HG03521 (cell line): Measurements from ENCODE around the gene ZNRF1.

Experiments
- ATAC-seq: cut with Tn5 transposase; IDR thresholded peaks from one replicate; pipeline ENCODE4 v1.9.1; 2021; ENCODE audit warnings: mild to moderate bottlenecking, moderate library complexity; ENCODE audit not compliant: unreplicated experiment

The ZNRF1 gene

DNA sequence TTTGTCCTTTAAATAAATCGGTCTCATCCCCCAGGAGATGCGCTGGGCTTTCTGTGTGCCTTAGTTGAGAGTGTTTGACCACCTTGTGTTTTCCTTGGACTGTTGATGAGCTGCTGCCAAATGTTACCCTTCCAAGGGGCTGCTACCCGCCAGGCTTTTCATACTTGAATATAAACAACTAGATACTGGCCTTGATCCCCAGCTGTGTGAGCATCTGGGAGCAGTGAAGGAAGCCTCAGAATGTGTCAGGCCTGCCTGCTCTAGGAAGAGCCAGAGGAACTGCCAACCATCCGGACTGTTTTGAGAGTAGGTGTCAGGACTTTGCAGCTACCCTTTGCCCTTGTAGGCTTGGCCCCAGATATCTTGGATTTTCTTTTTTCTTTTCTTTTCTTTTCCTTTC, 60.0 kb downstream of the ZNRF1 start:
- ATAC-seq, result no peak

DNA sequence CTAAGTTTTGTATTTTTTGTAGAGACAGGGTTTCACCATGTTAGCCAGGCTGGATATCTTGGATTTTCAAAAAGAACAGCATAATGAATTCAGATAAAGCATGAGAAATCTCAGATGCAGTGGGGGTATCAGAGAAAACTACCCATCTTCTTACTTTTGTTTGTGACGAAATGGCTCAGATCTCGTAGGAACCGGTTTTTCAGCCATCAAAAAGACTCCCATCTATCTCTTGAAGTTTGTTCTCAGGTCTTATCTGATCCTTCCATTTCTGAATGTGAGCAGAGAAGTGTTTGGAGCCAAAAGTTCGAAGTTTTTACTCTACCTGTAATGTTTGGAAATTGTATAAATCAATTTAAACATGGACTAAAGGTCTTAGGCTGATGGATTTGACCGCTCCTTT, 60.6 kb downstream of the ZNRF1 start:
- ATAC-seq, result no peak

DNA sequence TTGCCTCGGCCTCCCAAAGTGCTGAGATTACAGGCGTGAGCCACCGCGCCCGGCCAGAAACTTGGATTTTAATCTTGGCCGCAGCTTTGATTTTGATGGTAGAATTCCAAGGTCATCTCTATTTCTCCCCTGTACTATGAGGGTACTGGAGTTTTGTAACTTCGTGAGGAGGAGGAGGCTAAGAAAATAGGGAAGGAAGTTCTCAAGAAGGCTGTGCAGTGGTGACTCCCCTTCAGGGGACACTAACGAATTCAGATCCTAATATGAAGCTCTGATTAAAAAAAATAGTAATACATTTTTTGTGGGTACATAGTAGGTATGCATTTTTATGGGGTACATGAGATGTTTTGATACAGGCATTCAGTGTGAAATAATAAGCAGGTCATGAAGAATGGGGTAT, 61.9 kb downstream of the ZNRF1 start:
- ATAC-seq, result no peak

DNA sequence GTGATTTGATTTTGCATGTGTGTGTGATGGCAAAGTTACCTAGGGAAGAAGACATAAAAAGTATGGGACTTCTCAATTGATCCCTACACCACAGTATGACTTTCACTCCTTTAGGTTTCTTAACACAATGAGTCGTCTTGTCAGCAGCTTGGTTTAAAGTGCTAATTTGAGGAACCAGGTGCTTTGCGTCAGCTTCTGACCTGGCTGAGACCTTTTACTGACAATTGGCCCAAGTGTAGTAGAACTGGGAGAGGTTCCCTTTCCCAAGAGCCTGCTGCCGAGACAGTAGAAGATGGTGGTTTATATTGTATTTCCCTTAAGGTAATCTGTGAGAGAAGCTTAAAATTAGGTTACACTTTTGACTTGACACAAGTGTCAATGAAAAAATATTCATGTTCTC, 62.8 kb downstream of the ZNRF1 start:
- ATAC-seq, result no peak

DNA sequence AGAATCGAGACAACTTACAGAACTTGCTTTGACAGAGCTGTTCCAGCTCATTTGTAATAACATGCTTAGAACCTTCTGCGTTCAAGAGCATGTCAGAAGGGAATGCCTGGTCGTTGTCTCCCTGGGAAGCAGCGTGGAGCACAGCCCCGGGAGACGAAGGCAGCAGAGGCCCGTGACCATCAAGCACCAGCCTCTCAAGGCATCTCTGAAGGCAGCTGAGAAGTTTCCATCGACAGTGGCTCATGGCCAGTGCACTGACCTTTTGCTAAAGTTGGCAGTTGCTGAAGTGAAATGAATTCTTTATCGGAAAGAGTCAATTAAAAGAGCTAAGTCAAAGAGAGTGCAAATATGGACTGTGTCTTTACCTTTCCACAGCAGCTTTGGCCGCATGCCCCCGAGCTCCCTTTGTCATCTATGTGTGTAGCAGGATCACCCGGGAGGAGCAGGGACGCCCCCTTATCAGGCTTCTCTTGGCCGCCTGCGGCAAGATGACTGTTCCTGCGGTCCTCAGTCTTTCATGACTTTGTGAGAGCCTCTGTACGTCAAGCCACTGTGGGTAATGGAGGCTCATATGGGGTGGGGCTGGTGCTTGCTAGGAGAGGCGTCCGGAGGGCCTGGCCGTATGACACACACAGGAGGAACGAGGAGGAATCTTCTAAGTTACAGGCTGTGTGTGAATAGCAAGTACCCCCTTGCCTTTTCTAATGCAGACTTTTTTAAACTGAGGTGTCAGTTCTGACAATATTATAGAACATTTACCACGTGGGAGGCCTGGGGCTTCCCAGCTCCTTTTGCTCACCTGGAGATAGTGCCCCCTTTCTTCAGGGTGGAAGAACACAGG, 63.5 kb downstream of the ZNRF1 start:
- ATAC-seq, result no peak

DNA sequence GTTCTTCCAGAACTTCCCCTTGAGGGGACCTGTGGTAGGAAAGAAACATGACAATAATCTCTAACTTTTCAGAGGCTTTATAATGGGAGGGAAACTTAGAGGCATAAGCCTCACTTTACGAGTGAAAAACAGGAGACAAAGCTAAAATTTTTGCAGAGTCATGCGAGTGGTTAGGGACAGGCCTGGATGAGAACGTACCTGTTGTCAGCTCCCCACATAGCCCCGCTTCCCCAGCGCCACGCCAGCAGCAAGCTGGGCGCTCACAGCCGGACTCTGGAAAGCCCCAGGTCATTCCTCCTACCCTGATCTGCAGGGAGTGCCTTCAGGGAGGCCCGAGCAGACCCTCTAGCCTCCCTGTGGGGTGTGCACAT, 64.1 kb downstream of the ZNRF1 start:
- ATAC-seq, result no peak

DNA sequence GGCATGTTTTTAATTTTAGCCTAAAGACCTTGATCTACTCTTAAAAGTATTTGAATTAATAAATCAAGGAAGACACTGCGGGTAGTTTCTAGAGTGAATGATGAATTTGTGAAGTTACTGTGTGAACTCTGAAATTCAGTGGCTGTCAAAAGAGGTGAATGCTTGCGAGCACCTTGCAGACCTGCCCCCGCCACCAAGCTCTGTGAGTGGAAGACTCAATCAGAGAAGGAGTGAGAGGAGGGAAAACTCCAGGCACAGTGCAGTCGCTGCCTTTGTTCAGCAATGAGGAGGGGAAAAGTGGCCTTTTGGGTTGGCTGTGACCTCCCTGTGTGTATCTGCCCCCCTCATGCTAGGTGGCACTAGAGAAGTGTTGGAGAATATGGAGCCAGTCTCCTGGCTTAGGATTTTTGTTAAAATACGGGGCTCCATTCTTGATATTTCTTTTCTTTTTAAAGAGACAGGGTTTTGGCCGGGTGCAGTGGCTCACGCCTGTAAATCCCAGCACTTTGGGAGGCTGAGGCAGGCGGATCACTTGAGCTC, 64.8 kb downstream of the ZNRF1 start:
- ATAC-seq, result no peak

DNA sequence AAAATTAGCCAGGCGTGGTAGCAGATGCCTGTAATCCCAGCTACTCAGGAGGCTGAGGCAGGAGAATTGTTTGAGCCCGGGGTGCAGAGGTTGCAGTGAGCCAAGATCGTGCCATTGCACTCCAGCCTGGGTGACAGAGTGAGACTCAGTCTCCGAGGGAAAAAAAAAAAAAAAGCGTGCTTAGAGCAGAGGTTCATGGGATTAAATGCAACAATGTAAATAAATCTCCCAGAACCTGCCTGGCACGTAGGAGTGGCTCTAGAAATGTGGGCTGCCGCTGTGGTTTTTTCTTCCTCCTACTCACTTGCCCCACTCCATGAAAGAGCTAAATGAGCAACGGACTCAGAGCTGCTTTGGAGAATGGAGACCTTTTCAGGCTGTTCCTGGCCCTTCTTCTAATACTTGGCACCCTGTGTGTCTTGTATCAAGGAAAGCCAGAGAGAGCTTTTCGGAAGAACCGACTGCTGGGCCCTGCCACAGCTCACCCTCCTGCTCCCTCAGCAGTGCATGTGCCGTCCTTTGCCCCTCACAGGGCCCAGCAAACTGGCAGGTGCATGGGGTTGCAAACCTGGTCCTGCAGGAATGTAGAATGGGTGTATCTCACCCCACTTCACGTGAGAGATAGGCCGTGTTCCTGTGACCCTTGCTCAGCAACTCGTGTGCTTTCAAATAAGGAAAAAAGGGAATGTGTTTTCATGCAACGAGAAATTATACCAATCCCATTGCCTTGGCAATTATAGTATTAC, 65.8 kb downstream of the ZNRF1 start:
- ATAC-seq, result peak; percentile 28

DNA sequence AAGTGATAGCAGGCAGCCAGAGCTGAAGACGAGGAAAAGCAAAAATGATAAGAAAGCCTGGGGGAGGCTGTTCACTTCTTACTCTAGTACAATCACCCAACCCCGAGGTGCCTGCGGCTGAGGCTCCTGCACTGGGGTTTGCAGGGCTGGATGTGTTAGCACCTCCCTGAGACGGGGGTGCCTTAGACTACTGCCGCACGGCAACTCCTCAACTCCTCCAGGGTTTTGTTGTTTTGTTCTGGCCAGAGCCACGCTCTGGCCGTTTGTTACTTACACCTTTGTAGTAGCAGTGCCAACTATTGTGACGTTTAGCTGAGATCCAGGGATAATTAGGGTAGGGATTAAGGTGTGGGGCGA, 66.3 kb downstream of the ZNRF1 start:
- peak; percentile 59 for ATAC-seq

DNA sequence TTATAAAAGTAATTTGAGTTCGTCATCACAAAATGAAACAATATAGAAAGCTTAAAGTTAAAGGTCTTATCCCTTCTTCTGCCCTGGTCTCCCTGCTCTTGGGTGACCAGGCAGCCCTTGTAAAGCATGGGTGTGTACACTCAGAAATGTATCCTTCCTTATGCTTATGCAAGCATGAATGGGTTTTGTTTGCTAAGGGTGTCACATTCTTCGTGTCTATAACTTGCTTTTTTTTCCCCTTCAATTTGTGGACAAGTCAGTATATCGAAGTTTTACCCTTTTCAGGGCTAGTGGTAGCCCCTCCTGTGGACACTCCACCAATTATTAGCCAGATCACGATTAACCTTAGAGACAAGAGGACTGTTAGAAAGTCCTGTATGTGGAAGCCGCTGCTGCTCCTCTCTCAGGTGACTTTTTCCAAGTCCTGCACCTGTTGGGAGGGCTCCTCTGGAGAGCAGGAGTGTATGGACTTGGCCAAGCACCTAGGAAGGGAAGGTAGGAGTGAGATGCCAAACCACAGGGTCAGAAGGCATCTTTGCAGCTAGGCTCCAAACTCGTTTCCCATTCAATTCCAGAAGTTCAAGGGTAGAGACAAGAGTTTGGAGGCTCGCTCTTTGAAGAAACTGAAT, 66.8 kb downstream of the ZNRF1 start:
- no peak for ATAC-seq

DNA sequence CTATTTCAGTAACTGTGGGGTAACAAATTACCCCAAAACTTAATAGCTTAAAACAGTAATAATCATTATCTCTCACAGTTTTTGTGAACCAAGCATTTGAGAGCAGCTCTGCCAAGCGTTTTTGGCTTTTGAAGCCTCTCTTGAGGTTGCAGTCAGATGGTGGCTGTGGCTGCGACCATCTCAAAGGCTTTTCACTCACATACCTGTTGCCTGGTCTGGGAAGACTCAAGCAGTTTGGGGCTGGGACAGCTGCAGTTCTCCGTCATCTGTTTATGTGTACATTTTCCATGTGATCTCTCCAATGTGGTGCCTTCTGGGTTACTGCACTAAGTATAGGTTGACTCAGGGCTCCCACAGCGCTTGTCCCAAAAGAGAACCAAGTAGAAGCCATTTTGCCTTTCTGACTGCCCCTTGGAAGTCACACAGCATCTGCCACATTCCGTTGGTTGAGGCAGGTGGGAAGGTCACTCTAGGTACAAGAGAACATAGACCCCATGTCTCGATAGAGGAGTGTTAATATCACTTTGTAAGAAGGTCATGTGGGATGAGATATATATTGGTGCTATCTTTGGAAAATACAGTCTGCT, 68.1 kb downstream of the ZNRF1 start:
- ATAC-seq, result no peak

DNA sequence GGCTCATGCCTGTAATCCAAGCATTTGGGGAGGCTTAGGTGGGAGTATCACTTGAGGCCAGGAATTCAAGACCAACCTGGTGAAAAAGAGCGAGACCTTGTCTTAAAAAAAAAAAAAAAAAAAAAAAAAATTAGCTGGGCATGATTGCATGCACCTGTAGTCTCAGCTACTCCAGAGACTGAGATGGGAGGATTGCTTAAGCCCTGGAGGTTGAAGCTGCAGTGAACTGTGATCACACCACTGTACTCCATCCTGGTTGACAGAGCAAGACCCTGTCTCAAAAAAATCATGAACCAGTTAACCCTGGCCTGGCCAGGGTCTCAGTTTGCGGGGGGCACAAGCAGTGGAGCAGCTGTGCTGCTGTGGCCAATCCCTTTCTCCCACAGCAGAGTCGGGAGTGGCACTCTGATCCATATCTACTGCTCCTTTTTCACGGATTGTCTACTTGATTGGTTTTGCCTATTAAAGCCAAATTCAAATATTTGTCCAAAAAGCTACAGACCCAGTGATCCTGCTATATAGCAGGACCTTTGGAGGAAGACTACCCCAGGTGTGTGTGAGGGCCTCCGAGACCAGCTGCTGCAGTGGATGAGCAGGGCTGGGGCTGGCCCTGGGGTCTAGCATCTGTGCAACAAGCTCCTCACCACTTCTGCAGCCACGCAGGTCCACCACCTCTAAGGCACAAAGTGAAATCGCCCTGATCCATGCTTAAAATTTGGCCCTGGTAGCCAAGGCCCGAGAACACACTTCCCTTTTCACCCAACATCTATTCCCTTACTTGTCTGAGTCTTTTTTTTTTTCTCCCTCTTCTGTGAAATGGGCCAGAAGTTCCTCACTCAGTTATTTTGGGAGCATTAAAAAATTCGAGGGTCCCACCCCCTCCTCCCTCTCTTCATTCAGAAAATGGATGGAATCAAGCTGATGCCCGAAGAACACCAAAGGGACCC, 69.5 kb downstream of the ZNRF1 start:
- no peak for ATAC-seq

DNA sequence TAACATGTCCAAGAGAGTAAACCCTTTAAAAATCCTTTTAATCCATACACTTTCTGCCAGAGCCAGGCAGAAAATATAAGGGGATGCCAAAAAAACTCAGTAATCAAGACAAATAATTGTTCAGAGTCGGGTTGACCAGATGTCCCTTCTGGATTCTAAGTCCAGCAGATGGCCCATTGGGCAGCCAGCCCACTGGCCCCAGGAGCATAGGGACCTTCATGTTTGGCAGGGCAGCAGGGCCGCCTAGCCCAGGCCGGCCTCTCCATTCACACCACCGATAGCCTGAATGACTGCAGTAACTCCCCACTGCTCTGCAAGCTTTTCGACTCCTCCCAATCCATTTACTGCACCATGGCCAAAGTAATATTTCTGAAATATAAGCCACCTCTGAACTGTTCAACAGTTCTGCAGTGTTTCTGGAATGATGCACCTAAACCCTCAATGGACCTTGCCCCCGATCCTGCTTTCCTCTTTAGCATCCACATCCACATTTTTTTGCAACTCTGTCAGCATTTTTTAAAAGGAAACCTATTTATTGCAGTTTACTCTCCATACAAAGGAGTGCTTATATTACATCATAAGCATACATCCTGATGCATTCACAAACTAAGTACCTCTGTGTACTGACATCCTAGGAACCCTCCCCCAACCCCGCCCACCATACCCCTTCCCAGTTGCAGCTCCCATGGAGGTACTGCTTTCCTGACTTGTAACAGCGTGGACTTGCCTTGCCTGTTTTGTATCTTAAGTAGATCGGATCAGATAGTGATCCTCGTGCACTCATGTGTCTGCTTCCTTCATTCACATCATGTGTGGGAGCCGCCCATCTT, 71.4 kb downstream of the ZNRF1 start:
- no peak for ATAC-seq

DNA sequence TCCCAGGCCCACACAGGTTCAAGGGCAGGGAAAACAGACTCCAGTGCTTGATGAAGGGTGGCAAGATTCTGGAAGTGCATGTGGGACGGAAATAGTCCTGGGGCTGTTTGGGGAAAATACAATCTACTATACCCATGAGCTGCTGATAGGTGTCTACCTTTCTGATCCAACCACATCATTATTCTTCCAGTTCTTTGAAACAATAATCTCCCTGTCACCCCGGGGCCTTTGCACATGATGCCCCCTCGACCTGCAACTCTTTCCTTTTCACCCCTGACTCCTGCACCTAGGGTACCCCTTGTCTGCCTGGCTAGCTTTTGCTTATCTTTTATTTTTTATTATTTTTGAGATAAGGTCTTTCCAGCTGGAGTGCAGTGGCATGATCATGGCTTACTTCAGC, 72.8 kb downstream of the ZNRF1 start:
- no peak for ATAC-seq

DNA sequence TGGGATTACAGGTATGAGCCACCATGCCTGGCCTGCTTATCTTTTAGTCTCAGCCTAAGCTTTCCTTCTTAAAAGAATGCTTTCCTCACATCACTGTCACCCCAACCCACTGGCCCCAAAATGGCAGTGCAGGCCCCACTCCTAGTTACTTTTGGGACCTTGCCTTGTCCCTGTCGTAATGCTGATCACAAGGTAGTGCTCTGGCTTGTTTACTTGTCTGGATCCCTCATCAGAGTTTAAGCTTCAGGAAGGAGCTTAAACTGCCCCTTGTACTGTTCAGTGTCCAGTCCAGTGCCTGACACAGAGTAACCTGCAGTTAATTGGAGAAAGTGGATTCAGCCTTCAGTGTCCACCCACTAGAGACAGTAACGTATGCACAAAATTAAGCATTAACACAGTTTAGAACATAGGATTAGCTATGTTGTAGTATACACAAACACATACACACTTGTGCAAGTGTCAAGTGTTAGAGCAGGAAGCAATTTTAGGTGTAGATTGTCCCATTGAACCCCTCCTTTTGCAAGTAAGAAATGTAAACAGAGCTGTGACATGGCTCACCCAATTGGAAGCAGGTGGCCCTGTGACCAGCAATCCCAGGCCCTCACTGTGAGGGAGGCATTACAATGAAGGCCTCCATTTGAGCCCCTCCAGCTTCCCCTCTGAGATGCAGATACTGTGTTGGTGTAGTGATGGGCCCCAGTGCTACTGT, 73.6 kb downstream of the ZNRF1 start:
- no peak for ATAC-seq

DNA sequence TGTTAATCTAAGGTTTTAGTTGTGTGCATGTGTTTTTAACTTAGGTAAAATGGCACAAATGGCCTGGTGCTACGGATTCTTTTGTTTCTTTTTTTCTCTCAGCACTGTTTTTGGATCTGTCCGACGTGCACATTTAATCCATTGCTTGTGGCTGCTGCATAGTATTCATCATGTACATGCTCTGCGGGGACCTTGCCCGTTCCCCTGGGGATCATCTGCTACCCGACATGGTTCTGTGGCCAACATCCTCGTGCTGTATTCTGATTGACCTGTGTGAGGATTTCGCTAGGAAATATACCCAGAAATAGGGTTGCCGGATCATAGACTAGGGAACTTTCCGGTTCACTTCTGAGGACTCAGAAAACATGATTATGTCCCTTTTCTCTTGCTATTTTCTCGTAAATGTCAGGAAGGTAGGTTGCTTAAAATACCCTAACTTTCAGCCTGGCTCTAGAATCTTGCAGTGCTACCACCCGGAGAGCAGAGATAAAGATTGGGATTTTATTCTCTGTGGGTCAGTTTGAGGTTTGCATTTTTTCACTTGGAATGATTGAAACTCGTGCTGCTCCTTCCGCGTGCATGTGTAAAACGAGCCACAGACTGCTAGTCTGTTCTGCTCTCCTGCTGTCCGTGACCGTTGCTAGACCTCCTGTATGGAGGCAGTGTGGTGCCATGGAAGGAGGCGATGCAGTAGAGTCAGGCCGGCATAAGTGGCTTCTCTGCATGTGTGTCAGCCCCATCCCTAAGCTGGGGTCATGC, 74.9 kb downstream of the ZNRF1 start:
- no peak for ATAC-seq

DNA sequence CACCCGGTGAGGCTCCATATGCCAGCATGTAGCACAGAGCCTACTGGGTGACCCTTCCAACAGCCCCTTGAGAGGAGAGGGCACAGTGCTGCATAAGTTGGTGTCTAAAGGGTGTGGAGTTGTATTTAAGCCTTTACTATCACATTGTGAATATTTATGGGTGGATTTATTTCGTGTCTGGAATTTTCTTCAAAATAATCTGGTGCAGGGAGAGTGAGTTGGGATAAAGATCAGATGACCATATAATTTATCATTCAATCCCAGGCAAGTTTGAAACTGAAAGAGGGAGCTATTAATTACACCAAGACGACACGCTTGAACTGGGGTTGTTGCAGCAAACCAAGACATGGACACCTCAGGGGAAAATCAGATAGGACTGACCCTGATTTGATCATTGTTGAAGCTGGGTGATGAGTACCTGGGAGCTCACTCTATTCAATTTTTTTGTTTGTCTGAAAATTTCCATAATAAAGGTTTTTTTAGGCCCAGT, 75.5 kb downstream of the ZNRF1 start:
- no peak for ATAC-seq
